Caco-2 (cell line): ENCODE measurements around the gene IGFALS. TPM values are rescaled to one million over a fixed set of nuclear protein-coding genes. Genes with fewer than 3 reads are reported as not detected.

Experiments
- BruUV-seq: library from RNA; stranded (reverse); fragments of 400-500 nt; replicated peaks from 2 replicates; lab custom pipeline; 2021; lab: Mats Ljungman, UMichigan
- CTCF ChIA-PET: fragments of 300-600 bp; sonication (Branson Sonifier 250); formaldehyde crosslinking; loops from one replicate; lab custom pipeline; 2022; ENCODE audit warnings: antibody characterized with exemption; lab: Charles Lee
- POLR2A ChIA-PET: fragments of 300-600 bp; sonication (Branson Sonifier 250); formaldehyde crosslinking; loops from one replicate; lab custom pipeline; 2022; ENCODE audit warnings: antibody characterized with exemption; lab: Charles Lee
- DNase-seq, 2 experiments: peaks; one replicate each; pipeline versions ENCODE4 v3.0.0 to v3.0.0-alpha.2; 2020 to 2022
- H3K27me3 ChIP-seq: replicated peaks from 2 replicates; pipeline ENCODE4 v1.6.0; 2011; ENCODE audit warnings: low read length; ENCODE audit not compliant: control insufficient read depth, insufficient read depth
- H3K36me3 ChIP-seq: 2 replicates; pipeline ENCODE4 v1.5.1; 2011; ENCODE audit warnings: low read length; ENCODE audit not compliant: control insufficient read depth, insufficient read depth
- H3K4me1 ChIP-seq: fragments of 250-450 bp; sonication (Bioruptor Pico); 2 replicates; pipeline ENCODE4 v1.5.1; 2020; ENCODE audit warnings: mild to moderate bottlenecking
- H3K4me3 ChIP-seq: 2 replicates; pipeline ENCODE4 v1.5.1; 2011; ENCODE audit warnings: low read depth, mild to moderate bottlenecking, control low read depth, low read length
- H3K9me3 ChIP-seq: fragments of 250-450 bp; sonication (Bioruptor Pico); 2 replicates; pipeline ENCODE4 v1.5.1; 2020; ENCODE audit warnings: mild to moderate bottlenecking, moderate library complexity
- H3K27ac Mint-ChIP-seq: one replicate; pipeline ENCODE4 v1.8.0; 2022; ENCODE audit warnings: mixed read lengths; ENCODE audit not compliant: unreplicated experiment
- H3K27me3 Mint-ChIP-seq: one replicate; pipeline ENCODE4 v1.8.0; 2022; ENCODE audit warnings: mixed read lengths; ENCODE audit not compliant: insufficient read depth, unreplicated experiment
- H3K36me3 Mint-ChIP-seq: one replicate; pipeline ENCODE4 v1.8.0; 2022; ENCODE audit warnings: mild to moderate bottlenecking, mixed read lengths; ENCODE audit not compliant: insufficient read depth, unreplicated experiment
- H3K4me1 Mint-ChIP-seq: one replicate; pipeline ENCODE4 v1.8.0; 2022; ENCODE audit warnings: low read depth, mixed read lengths; ENCODE audit not compliant: unreplicated experiment
- H3K4me3 Mint-ChIP-seq: one replicate; pipeline ENCODE4 v1.8.0; 2022; ENCODE audit warnings: mild to moderate bottlenecking, moderate library complexity, mixed read lengths; ENCODE audit not compliant: unreplicated experiment
- H3K9me3 Mint-ChIP-seq: one replicate; pipeline ENCODE4 v1.8.0; 2022; ENCODE audit warnings: mixed read lengths; ENCODE audit not compliant: unreplicated experiment
- intact Hi-C: fragments of 100-400 bp; cut with micrococcal nuclease; formaldehyde crosslinking; loops from one replicate; pipeline ENCODE4 v1.10.0; 2022; ENCODE audit not compliant: unreplicated experiment
- total RNA-seq: library from RNA; stranded (reverse); gene quantifications from 2 replicates; pipeline ENCODE4 v1.2.3, GENCODE V29; 2022
- TF ChIP-seq, protein P1 (sequence below), 2 experiments: fragments of 200-600 bp in 1 of 2; IDR thresholded peaks; 1 replicate in 1 of 2; 2 replicates in 1 of 2; pipeline versions ENCODE4 v1.5.1 to v1.8.0; 2011 to 2022; ENCODE audit warnings: antibody characterized with exemption in 1 of 2, control low read depth in 1 of 2, inconsistent platforms in 1 of 2, low read depth in 1 of 2, low read length in 1 of 2, mild to moderate bottlenecking in 1 of 2, moderate library complexity in 1 of 2; ENCODE audit not compliant: insufficient read depth in 1 of 2, severe bottlenecking in 1 of 2, unreplicated experiment in 1 of 2

IGFALS gene
- total RNA-seq, 1 experiment from 2014 or later: not detected

DNA sequence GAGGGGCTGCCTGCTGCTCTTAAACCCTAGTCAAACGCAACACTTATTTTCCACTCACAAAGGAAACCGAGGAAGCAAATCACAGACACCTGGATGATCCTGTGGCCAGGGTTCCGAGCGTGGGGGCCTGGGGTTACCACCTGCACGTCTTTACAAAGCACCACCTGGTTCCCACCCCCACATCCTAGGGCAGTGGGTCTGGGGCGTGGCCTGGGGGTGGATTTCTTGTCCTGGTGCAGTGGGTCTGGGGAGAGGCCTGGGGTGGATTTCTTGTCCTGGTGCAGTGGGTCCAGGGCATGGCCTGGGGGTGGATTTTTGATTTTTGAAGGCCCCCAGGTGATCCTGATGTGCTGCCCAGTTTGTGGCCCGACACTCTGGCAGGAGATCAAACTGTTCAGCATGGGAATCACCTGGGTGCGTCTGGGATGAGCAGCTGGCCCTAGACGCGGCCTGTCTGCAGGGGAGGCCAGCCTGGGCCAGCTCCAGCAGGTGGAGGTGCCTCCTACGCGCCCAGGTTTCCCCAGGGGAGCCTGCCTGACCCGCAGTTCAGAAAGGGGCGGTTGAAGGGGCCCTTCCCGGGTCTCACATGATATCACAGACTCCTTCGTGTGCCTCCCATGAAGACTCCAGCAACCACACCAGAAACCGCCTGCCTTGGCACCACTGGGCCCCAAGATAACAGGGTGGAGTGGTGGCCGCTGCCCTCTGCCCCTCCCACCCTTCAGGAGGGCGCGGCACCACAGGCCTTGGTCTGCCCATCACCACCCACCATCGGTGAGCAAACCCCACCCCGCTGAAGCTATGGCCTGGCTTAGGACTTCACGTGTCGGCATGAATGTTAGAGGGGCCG lies 26.8 kb upstream of the IGFALS start:
- H3K4me1 Mint-ChIP-seq: no peaks in the 10 kb centered on the region
- no peak for DNase-seq
- H3K27me3 ChIP-seq: no peaks in the 10 kb centered on the region
- H3K27ac Mint-ChIP-seq: no peak overlapping the region
- no peak overlapping the region for H3K4me3 ChIP-seq
- H3K36me3 Mint-ChIP-seq: peaks cover 18% of the 10 kb centered on the region
- H3K27me3 Mint-ChIP-seq: no peaks in the 10 kb centered on the region
- no TSS peak for BruUV-seq
- intact Hi-C loops: loop anchor here (5.0 kb wide), 1 partner anchor 38 kb away; the partner anchor contains the start of genes NUBP2 and SPSB3
- H3K4me3 Mint-ChIP-seq: no peak overlapping the region
- TF ChIP-seq, protein P1, sequence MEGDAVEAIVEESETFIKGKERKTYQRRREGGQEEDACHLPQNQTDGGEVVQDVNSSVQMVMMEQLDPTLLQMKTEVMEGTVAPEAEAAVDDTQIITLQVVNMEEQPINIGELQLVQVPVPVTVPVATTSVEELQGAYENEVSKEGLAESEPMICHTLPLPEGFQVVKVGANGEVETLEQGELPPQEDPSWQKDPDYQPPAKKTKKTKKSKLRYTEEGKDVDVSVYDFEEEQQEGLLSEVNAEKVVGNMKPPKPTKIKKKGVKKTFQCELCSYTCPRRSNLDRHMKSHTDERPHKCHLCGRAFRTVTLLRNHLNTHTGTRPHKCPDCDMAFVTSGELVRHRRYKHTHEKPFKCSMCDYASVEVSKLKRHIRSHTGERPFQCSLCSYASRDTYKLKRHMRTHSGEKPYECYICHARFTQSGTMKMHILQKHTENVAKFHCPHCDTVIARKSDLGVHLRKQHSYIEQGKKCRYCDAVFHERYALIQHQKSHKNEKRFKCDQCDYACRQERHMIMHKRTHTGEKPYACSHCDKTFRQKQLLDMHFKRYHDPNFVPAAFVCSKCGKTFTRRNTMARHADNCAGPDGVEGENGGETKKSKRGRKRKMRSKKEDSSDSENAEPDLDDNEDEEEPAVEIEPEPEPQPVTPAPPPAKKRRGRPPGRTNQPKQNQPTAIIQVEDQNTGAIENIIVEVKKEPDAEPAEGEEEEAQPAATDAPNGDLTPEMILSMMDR (IDR thresholded peaks at IDR 0.05; ENCODE audit: insufficient read depth in 1 of 2, low read depth in 1 of 2, low read length in 1 of 2, severe bottlenecking in 1 of 2, unreplicated experiment in 1 of 2): no peak
- POLR2A ChIA-PET: no interaction called here
- H3K9me3 Mint-ChIP-seq: no peaks in the 10 kb centered on the region
- H3K9me3 ChIP-seq: no peaks in the 10 kb centered on the region
- CTCF ChIA-PET: no interaction called here
- H3K36me3 ChIP-seq: peaks cover 1% of the 10 kb centered on the region; the same call in 1 of the 2 replicates
- H3K4me1 ChIP-seq: no peaks in the 10 kb centered on the region

DNA sequence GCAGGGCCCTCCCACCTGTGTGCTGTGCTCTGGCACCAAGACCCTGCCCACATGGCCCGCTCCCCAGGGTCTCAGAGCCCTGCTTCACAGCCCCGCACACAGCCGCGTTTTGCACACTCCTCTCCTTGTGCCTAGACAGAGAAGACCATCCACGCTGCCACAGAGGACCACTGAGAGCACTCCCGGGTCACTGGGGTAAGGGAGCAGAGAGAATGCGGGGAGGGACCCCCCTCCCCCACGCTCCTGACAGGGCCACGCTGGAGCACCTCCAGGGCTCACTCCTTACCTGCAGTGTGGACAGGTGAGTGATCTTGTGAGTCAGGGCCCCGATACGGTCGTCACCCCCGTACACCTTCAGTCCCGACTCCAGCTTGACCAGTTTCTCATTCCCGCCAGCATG lies 26.1 kb upstream of the IGFALS start:
- H3K27ac Mint-ChIP-seq: no peak overlapping the region
- no peaks in the 10 kb centered on the region for H3K27me3 ChIP-seq
- no peak for DNase-seq
- POLR2A ChIA-PET: no interaction called here
- intact Hi-C loops: loop anchor here (5.0 kb wide), 1 partner anchor 37 kb away; the partner anchor contains the start of genes NUBP2 and SPSB3
- CTCF ChIA-PET: no interaction called here
- no peak overlapping the region for H3K4me3 ChIP-seq
- no peaks in the 10 kb centered on the region for H3K4me1 Mint-ChIP-seq
- TF ChIP-seq, protein P1 (IDR thresholded peaks at IDR 0.05; ENCODE audit: insufficient read depth in 1 of 2, low read depth in 1 of 2, low read length in 1 of 2, severe bottlenecking in 1 of 2, unreplicated experiment in 1 of 2): no peak
- no peaks in the 10 kb centered on the region for H3K4me1 ChIP-seq
- H3K4me3 Mint-ChIP-seq: no peak overlapping the region
- H3K36me3 Mint-ChIP-seq: peaks cover 21% of the 10 kb centered on the region
- no TSS peak for BruUV-seq
- no peaks in the 10 kb centered on the region for H3K9me3 Mint-ChIP-seq
- no peaks in the 10 kb centered on the region for H3K9me3 ChIP-seq
- H3K36me3 ChIP-seq: peaks cover 1% of the 10 kb centered on the region; the same call in 1 of the 2 replicates
- no peaks in the 10 kb centered on the region for H3K27me3 Mint-ChIP-seq

DNA sequence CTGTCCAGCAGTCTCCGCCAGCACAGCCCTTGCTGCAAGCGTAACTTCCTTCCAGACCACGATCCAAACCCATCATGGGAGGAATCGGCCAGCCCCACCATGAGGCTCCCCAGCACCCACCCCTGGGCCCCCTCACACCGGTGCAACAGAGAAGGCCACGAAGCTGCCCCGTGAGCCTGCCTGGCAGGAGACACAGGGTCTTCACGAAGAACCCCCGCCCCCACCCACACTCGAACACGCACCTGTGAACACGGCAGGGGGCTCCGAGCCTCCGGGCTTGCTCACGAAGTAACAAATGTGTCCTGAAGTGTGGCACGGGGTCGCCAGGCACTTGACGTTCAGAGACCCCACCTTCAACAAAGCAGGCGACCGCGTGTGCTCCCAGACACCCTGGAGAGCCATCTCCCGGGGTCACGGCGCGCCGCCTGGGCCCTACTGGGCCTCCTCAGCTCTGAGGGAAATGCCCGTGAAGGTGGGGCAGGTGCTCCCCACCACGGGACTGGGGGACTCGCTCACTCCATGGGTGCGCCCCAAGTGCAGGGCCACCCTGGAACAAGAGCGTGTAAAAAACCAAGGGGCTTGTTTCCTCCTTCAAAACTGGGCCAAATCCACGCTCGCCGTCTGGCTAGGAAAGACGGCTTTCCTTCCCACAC lies 25.5 kb upstream of the IGFALS start:
- no peak overlapping the region for H3K27ac Mint-ChIP-seq
- ChIA-PET POLR2A (no interaction called here), CTCF (no interaction called here)
- H3K9me3 Mint-ChIP-seq: no peaks in the 10 kb centered on the region
- intact Hi-C loops: no loop called here
- no peaks in the 10 kb centered on the region for H3K27me3 Mint-ChIP-seq
- no peaks in the 10 kb centered on the region for H3K4me1 ChIP-seq
- H3K27me3 ChIP-seq: no peaks in the 10 kb centered on the region
- no peak overlapping the region for H3K4me3 Mint-ChIP-seq
- H3K36me3 ChIP-seq: peaks cover 1% of the 10 kb centered on the region; the same call in 1 of the 2 replicates
- H3K36me3 Mint-ChIP-seq: peaks cover 21% of the 10 kb centered on the region
- H3K4me1 Mint-ChIP-seq: no peaks in the 10 kb centered on the region
- no peaks in the 10 kb centered on the region for H3K9me3 ChIP-seq
- no peak for DNase-seq
- BruUV-seq: no TSS peak
- TF ChIP-seq, protein P1 (IDR thresholded peaks at IDR 0.05; ENCODE audit: insufficient read depth in 1 of 2, low read depth in 1 of 2, low read length in 1 of 2, severe bottlenecking in 1 of 2, unreplicated experiment in 1 of 2): no peak
- no peak overlapping the region for H3K4me3 ChIP-seq
